ENCODE measurements around the gene LMNB1.

LMNB1 gene

GRCh38 chr5:126814721-126815404, 37.9 kb downstream of the LMNB1 start:
- no peak overlapping the region for H3K27ac ChIP-seq (replicated peaks)
- no peak for TF ChIP-seq POLR2AphosphoS5 (IDR thresholded peaks at IDR 0.05; ENCODE audit: low read depth)
- no peak for TF ChIP-seq CTCF (IDR thresholded peaks at IDR 0.05; ENCODE audit: insufficient read depth, low read length)
- TF ChIP-seq REST (IDR thresholded peaks at IDR 0.05; ENCODE audit: insufficient replicate concordance, low read depth), result no peak
- TF ChIP-seq GABPA (IDR thresholded peaks at IDR 0.05; ENCODE audit: low read depth), result no peak
- TF ChIP-seq SPI1 (IDR thresholded peaks at IDR 0.05; ENCODE audit: borderline replicate concordance, low read depth), result no peak
- no peaks in the 10 kb centered on the region for H3K27me3 ChIP-seq (ENCODE audit: insufficient read depth, poor library complexity, severe bottlenecking)
- no peak for DNase-seq (ENCODE audit: low read depth in 1 of 2, low spot score in 1 of 2)
- H3K4me3 ChIP-seq (replicated peaks; ENCODE audit: insufficient read depth, low read length), result no peak overlapping the region

GRCh38 chr5:126816649-126817048, 39.7 kb downstream of the LMNB1 start:
- no peak for TF ChIP-seq SPI1 (IDR thresholded peaks at IDR 0.05; ENCODE audit: borderline replicate concordance, low read depth)
- TF ChIP-seq POLR2AphosphoS5 (IDR thresholded peaks at IDR 0.05; ENCODE audit: low read depth), result no peak
- TF ChIP-seq CTCF (IDR thresholded peaks at IDR 0.05; ENCODE audit: insufficient read depth, low read length), result no peak
- no peak for TF ChIP-seq GABPA (IDR thresholded peaks at IDR 0.05; ENCODE audit: low read depth)
- no peak for TF ChIP-seq REST (IDR thresholded peaks at IDR 0.05; ENCODE audit: insufficient replicate concordance, low read depth)
- DNase-seq (ENCODE audit: low read depth in 1 of 2, low spot score in 1 of 2), result no peak
- Histone ChIP-seq H3K27ac (replicated peaks) (no peak overlapping the region), H3K4me3 (replicated peaks; ENCODE audit: insufficient read depth, low read length) (no peak overlapping the region), H3K27me3 (ENCODE audit: insufficient read depth, poor library complexity, severe bottlenecking) (no peaks in the 10 kb centered on the region)

GRCh38 chr5:126818736-126819135, 41.8 kb downstream of the LMNB1 start:
- DNase-seq (ENCODE audit: low read depth in 1 of 2, low spot score in 1 of 2), result no peak
- no peak for TF ChIP-seq SPI1 (IDR thresholded peaks at IDR 0.05; ENCODE audit: borderline replicate concordance, low read depth)
- no peak for TF ChIP-seq POLR2AphosphoS5 (IDR thresholded peaks at IDR 0.05; ENCODE audit: low read depth)
- no peak for TF ChIP-seq CTCF (IDR thresholded peaks at IDR 0.05; ENCODE audit: insufficient read depth, low read length)
- no peak for TF ChIP-seq GABPA (IDR thresholded peaks at IDR 0.05; ENCODE audit: low read depth)
- no peak for TF ChIP-seq REST (IDR thresholded peaks at IDR 0.05; ENCODE audit: insufficient replicate concordance, low read depth)
- no peaks in the 10 kb centered on the region for H3K27me3 ChIP-seq (ENCODE audit: insufficient read depth, poor library complexity, severe bottlenecking)
- no peak overlapping the region for H3K27ac ChIP-seq (replicated peaks)
- no peak overlapping the region for H3K4me3 ChIP-seq (replicated peaks; ENCODE audit: insufficient read depth, low read length)
